HEK293T (cell line): ENCODE data around the gene OLA1.

Experiments used
- ARNT ChIP-seq: fragments of 450-650 bp; IDR thresholded peaks from 2 replicates; pipeline ENCODE4 v1.6.1; 2017; ENCODE audit warnings: mild to moderate bottlenecking
- BHLHE40 ChIP-seq: fragments of 450-650 bp; IDR thresholded peaks from 2 replicates; pipeline ENCODE4 v1.6.1; 2016; ENCODE audit warnings: mild to moderate bottlenecking, moderate library complexity, borderline replicate concordance
- CTBP1 ChIP-seq: fragments of 450-650 bp; IDR thresholded peaks from 2 replicates; pipeline ENCODE4 v1.6.1; 2016; ENCODE audit warnings: borderline replicate concordance
- FOXA1 ChIP-seq: fragments of 450-650 bp; IDR thresholded peaks from 2 replicates; pipeline ENCODE4 v1.6.1; 2016; ENCODE audit warnings: mild to moderate bottlenecking
- FOXK2 ChIP-seq: fragments of 450-650 bp; IDR thresholded peaks from 2 replicates; pipeline ENCODE4 v1.6.1; 2016; ENCODE audit warnings: mild to moderate bottlenecking
- FOXM1 ChIP-seq: fragments of 450-650 bp; IDR thresholded peaks from 2 replicates; pipeline ENCODE4 v1.6.1; 2017; ENCODE audit warnings: mild to moderate bottlenecking, borderline replicate concordance
- LEF1 ChIP-seq: fragments of 450-650 bp; IDR thresholded peaks from 2 replicates; pipeline ENCODE4 v1.6.1; 2017; ENCODE audit warnings: mild to moderate bottlenecking, borderline replicate concordance
- NFRKB ChIP-seq: fragments of 450-650 bp; IDR thresholded peaks from 2 replicates; pipeline ENCODE4 v1.6.1; 2016; ENCODE audit warnings: mild to moderate bottlenecking, moderate library complexity
- SP1 ChIP-seq: fragments of 450-650 bp; IDR thresholded peaks from 2 replicates; pipeline ENCODE4 v1.6.1; 2017
- SUZ12 ChIP-seq: fragments of 450-650 bp; IDR thresholded peaks from 2 replicates; pipeline ENCODE4 v1.6.1; 2016; ENCODE audit warnings: mild to moderate bottlenecking
- TARDBP ChIP-seq: fragments of 450-650 bp; IDR thresholded peaks from 2 replicates; pipeline ENCODE4 v1.6.1; 2016
- ZNF384 ChIP-seq: fragments of 450-650 bp; IDR thresholded peaks from 2 replicates; pipeline ENCODE4 v1.6.1; 2016

- no peak for TF ChIP-seq BHLHE40
- TF ChIP-seq SUZ12 = no peak
- TF ChIP-seq FOXA1 = no peak
- TF ChIP-seq ZNF384 = no peak
- no peak for TF ChIP-seq TARDBP
- TF ChIP-seq SP1 = no peak
- TF ChIP-seq FOXM1 = no peak
- no peak for TF ChIP-seq LEF1
- TF ChIP-seq NFRKB = no peak
- no peak for TF ChIP-seq ARNT
- no peak for TF ChIP-seq CTBP1
- TF ChIP-seq FOXK2 = no peak
These were observed 189.0 kb downstream of the OLA1 start for GRCh38 chr2:174059178-174059883.
